RPMI8226 (cell line): ENCODE data around the gene ZNF577.

Experiments
- DNase-seq: peaks from one replicate; pipeline ENCODE4 v3.0.0-alpha.2; 2015

ZNF577 gene

GRCh38 chr19:51861870-51862622 lies 25.7 kb downstream of the ZNF577 start:
- DNase-seq: no peak

DNA sequence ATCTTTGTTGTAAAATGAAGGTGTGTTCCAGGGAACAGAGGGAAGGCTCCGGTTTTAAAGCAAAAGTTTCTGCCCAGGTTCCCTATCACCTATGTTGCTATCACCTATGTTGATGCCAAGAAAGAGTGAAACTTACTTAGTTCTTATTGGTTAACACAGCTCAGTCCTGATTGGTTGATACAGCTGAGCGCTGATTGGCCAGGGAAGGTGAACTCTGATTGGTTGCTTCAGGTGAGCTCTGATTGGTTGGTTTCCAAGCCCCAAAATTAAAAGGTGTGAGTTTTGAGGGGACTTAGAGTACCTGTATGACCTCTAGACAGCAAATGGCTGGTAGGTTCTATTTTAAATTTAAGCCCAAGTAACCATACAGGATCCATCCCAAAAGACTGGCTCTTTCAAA lies 50.6 kb downstream of the ZNF577 start:
- DNase-seq: no peak

GRCh38 chr19:51830274-51830673 lies 57.5 kb downstream of the ZNF577 start:
- peak; percentile 9 for DNase-seq

DNA sequence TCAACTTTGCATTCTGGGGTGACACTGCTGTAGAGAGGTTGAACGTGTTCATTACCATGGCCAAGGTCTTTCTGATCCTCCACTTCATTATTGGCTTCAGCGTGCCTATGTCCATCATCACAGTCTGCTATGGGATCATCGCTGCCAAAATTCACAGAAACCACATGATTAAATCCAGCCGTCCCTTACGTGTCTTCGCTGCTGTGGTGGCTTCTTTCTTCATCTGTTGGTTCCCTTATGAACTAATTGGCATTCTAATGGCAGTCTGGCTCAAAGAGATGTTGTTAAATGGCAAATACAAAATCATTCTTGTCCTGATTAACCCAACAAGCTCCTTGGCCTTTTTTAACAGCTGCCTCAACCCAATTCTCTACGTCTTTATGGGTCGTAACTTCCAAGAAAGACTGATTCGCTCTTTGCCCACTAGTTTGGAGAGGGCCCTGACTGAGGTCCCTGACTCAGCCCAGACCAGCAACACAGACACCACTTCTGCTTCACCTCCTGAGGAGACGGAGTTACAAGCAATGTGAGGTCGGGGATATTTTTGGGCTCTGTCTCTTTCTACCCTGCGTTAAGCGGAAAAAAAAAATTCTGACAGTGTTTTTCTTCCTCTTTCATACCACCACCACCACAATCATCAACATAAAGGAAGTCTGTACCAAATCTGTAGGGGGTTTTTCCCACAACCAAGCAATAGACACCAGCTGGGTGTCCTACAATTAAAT lies 63.3 kb downstream of the ZNF577 start:
- no peak for DNase-seq

GRCh38 chr19:51822946-51823345 lies 64.8 kb downstream of the ZNF577 start:
- DNase-seq: no peak

- DNase-seq: no peak
Measured at GRCh38 chr19:51822325-51822724, 65.4 kb downstream of the ZNF577 start.

GRCh38 chr19:51821921-51822320 lies 65.8 kb downstream of the ZNF577 start:
- no peak for DNase-seq

DNA sequence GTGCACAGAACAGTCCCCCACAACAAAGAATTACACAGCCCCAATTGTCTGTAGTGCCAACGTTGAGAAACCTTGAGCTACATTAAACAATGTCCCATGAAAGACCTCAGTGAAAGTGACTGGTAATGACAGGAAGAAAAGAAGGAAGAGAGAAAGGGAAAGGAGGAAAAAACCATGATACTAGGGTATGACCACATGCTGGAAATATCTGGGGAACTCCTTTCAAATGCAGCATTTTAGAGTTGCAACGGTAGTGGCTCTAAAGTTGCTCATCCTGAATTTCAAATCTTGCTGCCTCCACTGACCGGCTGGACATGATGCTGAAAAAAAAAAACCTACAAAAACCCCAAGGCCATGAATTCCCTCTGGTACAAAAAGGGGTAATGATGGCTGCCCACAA lies 66.3 kb downstream of the ZNF577 start:
- DNase-seq: no peak
